GM12873 (cell line): ENCODE measurements around the gene PDCD1.

Experiments used
- TF ChIP-seq, protein P1 (sequence below): IDR thresholded peaks from 2 replicates; pipeline ENCODE4 v1.5.1; 2012; ENCODE audit warnings: low read depth, mild to moderate bottlenecking, moderate library complexity, low read length, control low read depth; ENCODE audit not compliant: insufficient read depth; ENCODE audit errors: missing control alignments

Gene PDCD1

GRCh38 chr2:241808721-241809382 lies 49.8 kb downstream of the PDCD1 start, which contains the start of gene NEU4:
NEU4 (plus strand) TSS chr2:241809193; CDS start chr2:241814485, 5,292 bp downstream.
- TF ChIP-seq, protein P1, sequence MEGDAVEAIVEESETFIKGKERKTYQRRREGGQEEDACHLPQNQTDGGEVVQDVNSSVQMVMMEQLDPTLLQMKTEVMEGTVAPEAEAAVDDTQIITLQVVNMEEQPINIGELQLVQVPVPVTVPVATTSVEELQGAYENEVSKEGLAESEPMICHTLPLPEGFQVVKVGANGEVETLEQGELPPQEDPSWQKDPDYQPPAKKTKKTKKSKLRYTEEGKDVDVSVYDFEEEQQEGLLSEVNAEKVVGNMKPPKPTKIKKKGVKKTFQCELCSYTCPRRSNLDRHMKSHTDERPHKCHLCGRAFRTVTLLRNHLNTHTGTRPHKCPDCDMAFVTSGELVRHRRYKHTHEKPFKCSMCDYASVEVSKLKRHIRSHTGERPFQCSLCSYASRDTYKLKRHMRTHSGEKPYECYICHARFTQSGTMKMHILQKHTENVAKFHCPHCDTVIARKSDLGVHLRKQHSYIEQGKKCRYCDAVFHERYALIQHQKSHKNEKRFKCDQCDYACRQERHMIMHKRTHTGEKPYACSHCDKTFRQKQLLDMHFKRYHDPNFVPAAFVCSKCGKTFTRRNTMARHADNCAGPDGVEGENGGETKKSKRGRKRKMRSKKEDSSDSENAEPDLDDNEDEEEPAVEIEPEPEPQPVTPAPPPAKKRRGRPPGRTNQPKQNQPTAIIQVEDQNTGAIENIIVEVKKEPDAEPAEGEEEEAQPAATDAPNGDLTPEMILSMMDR, result no peak

- TF ChIP-seq, protein P1, result no peak
These were observed 50.5 kb downstream of the PDCD1 start for GRCh38 chr2:241808051-241808720.

- TF ChIP-seq, protein P1, result peak; percentile 59
These were observed 54.1 kb downstream of the PDCD1 start for GRCh38 chr2:241804326-241805229.

DNA sequence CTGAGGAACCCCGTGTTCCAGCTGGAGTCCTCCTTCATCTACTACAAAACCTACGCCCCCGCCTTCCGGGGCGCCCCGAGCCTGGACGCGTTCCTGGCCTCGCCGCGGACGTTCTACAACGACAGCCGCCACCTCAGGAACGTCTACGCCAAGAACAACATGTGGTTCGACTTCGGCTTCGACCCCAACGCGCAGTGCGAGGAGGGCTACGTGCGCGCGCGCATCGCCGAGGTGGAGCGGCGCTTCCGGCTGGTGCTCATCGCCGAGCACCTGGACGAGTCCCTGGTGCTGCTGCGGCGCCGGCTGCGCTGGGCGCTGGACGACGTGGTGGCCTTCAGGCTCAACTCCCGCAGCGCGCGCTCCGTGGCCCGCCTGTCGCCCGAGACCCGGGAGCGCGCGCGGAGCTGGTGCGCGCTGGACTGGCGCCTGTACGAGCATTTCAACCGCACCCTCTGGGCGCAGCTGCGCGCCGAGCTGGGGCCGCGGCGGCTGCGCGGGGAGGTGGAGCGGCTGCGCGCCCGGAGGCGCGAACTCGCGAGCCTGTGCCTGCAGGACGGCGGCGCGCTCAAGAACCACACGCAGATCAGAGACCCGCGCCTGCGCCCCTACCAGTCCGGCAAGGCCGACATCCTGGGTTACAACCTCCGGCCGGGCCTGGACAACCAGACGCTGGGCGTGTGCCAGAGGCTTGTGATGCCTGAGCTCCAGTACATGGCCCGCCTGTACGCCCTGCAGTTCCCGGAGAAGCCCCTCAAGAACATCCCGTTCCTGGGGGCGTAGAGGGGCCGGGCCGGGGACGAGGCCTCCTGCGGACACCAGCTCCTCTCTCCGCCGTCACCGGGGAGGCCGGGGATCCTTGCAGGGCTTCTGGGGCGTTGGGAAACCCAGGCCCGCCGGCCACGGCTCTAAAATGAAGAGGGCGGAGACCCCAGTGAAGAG lies 55.0 kb downstream of the PDCD1 start:
- TF ChIP-seq, protein P1, result no peak

GRCh38 chr2:241802421-241803318 lies 56.0 kb downstream of the PDCD1 start:
- TF ChIP-seq, protein P1, result no peak
